Ishikawa (cell line): ENCODE results near the gene CACNA2D3.

Experiments used
- CEBPB ChIP-seq: IDR thresholded peaks from 2 replicates; pipeline ENCODE4 v1.6.1; 2012
- CREB1 ChIP-seq: IDR thresholded peaks from 2 replicates; pipeline ENCODE4 v1.6.1; 2012; ENCODE audit warnings: low read depth
- EGR1 ChIP-seq: IDR thresholded peaks from 2 replicates; pipeline ENCODE4 v1.6.1; 2012
- EP300 ChIP-seq: IDR thresholded peaks from 2 replicates; pipeline ENCODE4 v1.6.1; 2012; ENCODE audit warnings: borderline replicate concordance
- FOXM1 ChIP-seq: IDR thresholded peaks from 2 replicates; pipeline ENCODE4 v1.6.1; 2012; ENCODE audit warnings: low read depth, borderline replicate concordance
- MAX ChIP-seq: IDR thresholded peaks from 2 replicates; pipeline ENCODE4 v1.6.1; 2012
- NFIC ChIP-seq: IDR thresholded peaks from 2 replicates; pipeline ENCODE4 v1.6.1; 2012
- RAD21 ChIP-seq: IDR thresholded peaks from 2 replicates; pipeline ENCODE4 v1.6.1; 2012; ENCODE audit warnings: low read depth
- REST ChIP-seq: IDR thresholded peaks from 2 replicates; pipeline ENCODE4 v1.6.1; 2012; ENCODE audit warnings: low read depth, mild to moderate bottlenecking
- TAF1 ChIP-seq: IDR thresholded peaks from 2 replicates; pipeline ENCODE4 v1.6.1; 2012; ENCODE audit warnings: low read depth, mild to moderate bottlenecking
- TCF12 ChIP-seq: IDR thresholded peaks from 2 replicates; pipeline ENCODE4 v1.6.1; 2012; ENCODE audit warnings: low read depth
- TEAD4 ChIP-seq: IDR thresholded peaks from 2 replicates; pipeline ENCODE4 v1.6.1; 2012
- USF1 ChIP-seq: IDR thresholded peaks from 2 replicates; pipeline ENCODE4 v1.6.1; 2012
- YY1 ChIP-seq: IDR thresholded peaks from 2 replicates; pipeline ENCODE4 v1.6.1; 2012; ENCODE audit warnings: low read depth
- ZBTB7A ChIP-seq: IDR thresholded peaks from 2 replicates; pipeline ENCODE4 v1.6.1; 2012; ENCODE audit warnings: low read depth

The CACNA2D3 gene

GRCh38 chr3:54530944-54531343 is 408.6 kb downstream of the CACNA2D3 start:
- TF ChIP-seq EP300 (no peak), TEAD4 (no peak)

- no peak for TF ChIP-seq EP300
- no peak for TF ChIP-seq ZBTB7A
- no peak for TF ChIP-seq TEAD4
- TF ChIP-seq MAX: no peak
- no peak for TF ChIP-seq EGR1
- no peak for TF ChIP-seq YY1
- TF ChIP-seq RAD21: no peak
- no peak for TF ChIP-seq TCF12
- no peak for TF ChIP-seq TAF1
- no peak for TF ChIP-seq REST
- TF ChIP-seq CEBPB: no peak
- TF ChIP-seq USF1: no peak
These were observed 409.4 kb downstream of the CACNA2D3 start for GRCh38 chr3:54531741-54532140.

GRCh38 chr3:54533856-54534255 is 411.5 kb downstream of the CACNA2D3 start:
- TF ChIP-seq MAX: no peak
- TF ChIP-seq FOXM1: no peak
- TF ChIP-seq CEBPB: no peak
- no peak for TF ChIP-seq RAD21
- no peak for TF ChIP-seq EGR1
- TF ChIP-seq YY1: no peak

GRCh38 chr3:54535619-54536018 is 413.3 kb downstream of the CACNA2D3 start:
- no peak for TF ChIP-seq TAF1
- TF ChIP-seq YY1: no peak
- no peak for TF ChIP-seq CEBPB

GRCh38 chr3:54536450-54536849 is 414.1 kb downstream of the CACNA2D3 start:
- TF ChIP-seq YY1 (no peak), TCF12 (no peak), MAX (no peak), EGR1 (no peak), TAF1 (no peak), NFIC (no peak), EP300 (no peak), TEAD4 (no peak), RAD21 (no peak), CREB1 (no peak), CEBPB (no peak), USF1 (no peak), REST (no peak), ZBTB7A (no peak), FOXM1 (no peak)

- no peak for TF ChIP-seq USF1
- TF ChIP-seq MAX: no peak
- TF ChIP-seq EGR1: no peak
- no peak for TF ChIP-seq EP300
- no peak for TF ChIP-seq CEBPB
- no peak for TF ChIP-seq ZBTB7A
These were observed 415.2 kb downstream of the CACNA2D3 start for GRCh38 chr3:54537506-54537905.
